ENCODE measurements around the gene WDR72.
"Not testable (repeated sequence)": the region's sequence is repeated elsewhere in the genome, so short reads cannot be mapped to it uniquely, and the experiment has no call there.

Gene WDR72

GRCh38 chr15:53695365-53695764 is 64.1 kb downstream of the WDR72 start:
- DNase-seq = no peak

GRCh38 chr15:53694476-53694874 is 65.0 kb downstream of the WDR72 start:
- DNase-seq = no peak

- DNase-seq = no peak
Measured at GRCh38 chr15:53693729-53694475, 65.6 kb downstream of the WDR72 start.

DNA sequence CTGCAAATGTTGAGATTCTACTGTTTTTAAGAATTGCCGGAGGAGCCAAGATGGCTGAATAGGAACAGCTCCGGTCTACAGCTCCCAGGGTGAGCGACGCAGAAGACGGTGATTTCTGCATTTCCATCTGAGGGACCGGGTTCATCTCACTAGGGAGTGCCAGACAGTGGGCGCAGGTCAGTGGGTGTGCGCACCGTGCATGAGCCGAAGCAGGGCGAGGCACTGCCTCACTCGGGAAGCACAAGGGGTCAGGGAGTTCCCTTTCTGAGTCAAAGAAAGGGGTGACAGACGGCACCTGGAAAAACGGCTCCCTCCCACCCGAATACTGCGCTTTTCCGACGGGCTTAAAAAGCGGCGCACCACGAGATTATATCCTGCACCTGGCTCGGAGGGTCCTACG is 75.3 kb downstream of the WDR72 start:
- DNase-seq = not testable (repeated sequence)

DNA sequence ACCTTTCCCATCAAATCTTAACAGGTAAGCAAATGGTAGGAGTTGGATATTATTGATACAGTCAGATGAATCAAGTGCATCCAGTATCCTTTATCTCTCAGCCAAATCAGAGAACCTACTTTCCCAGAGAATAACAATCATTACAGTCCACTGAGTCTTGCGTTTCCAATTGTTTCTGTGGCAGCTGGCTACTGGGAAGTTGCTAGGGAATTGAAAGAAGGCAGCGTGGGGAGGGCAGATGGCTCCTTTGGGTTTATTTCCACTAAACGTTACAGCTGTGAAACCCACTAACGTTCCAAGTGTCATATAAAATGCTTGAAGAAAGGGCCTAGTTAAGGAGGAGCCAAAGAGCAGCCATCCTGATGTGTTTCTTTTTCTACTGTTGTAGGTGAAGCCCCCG is 78.4 kb downstream of the WDR72 start:
- DNase-seq = no peak

- no peak for DNase-seq
Measured at GRCh38 chr15:53675832-53676231, 83.6 kb downstream of the WDR72 start.

- no peak for DNase-seq
Measured at GRCh38 chr15:53671545-53671944, 87.9 kb downstream of the WDR72 start.

DNA sequence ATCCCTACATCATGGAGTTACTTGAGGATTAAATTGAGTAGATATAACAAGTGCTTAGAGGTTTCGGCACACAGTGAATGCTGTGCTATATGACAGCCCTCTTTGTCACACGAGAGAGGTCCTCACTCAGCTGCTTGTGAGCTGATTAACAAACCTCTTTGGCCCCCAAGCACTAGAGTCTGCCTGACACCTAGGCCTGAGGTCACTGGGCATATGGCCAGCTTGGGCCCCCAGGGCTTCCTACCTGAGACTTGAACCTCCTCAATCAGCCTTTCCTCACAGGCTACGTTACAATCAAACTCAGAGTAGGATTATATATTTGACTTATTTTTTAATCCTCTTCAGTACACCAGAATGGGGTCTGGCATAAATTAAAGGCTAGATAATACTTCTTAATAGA is 88.8 kb downstream of the WDR72 start:
- DNase-seq = no peak

DNA sequence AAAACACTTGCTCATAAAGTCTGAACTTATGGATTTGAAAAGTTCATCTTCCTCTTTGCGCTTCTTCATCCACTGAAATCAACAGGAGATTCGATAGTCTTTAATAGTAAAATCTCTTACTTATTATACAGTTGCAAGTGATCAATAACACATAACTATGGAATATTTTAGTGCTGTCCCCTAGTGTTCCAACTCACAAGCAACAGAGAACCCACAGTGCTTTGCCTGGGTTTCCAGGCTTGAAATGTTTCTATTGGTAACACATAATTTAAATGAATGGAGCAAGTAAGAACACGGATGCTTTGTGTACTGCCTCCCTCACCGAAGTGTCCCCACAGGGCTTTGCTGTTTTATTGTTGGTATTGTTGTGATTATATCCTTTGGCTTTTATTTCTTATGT is 93.5 kb downstream of the WDR72 start:
- DNase-seq = no peak

DNA sequence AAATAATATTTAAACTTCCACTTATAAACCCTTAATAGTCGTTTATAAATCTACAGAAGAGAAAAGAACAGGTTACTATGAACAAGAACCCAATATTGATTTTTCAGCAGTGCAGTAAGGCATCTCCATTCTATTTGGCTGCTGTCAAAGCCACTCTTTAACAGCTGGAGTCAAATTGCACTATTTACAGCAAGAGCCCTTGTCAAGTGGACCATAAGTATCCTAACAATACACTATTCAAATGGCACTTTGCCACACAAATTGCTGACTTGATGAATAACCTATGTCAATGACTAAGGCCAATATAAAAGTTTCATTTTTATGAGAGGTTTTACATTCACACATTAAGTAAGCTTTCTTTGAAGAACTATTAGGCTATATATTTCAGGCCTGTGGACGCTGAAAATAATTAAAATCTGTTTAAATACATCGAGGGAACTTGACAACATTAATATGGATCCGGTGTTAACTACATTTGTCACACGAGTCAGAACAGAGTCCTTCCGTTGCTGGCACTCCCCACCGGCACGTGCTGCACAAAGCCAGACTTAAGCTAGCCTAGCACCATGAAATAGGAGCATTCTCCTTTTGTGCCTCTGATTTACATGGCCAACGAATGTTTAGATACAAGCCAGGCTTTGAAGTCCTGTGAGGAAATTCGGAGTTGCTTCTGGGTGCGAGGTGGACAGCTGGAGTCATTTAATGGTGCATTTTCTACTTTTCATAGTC is 100.5 kb downstream of the WDR72 start:
- no peak for DNase-seq

DNA sequence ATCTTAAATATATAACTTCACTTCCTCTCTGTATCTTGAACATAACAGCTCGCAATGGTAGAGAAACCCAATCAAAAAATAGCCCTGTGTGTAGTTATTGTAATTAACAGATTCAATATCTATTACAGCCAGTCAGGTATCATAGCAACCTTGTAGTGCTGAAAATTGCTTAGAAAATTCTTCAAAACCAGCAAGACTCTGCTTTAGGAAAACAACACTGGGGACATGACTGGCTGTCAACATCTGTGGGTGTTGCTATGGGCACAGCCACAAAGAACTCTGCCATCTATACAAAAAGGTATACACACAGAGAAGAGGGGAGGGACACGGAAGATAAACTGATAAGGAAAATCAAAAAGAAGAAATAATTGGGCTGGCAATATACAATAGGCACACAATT is 101.2 kb downstream of the WDR72 start:
- DNase-seq = no peak

- no peak for DNase-seq
Measured at GRCh38 chr15:53648934-53649333, 110.5 kb downstream of the WDR72 start.

DNA sequence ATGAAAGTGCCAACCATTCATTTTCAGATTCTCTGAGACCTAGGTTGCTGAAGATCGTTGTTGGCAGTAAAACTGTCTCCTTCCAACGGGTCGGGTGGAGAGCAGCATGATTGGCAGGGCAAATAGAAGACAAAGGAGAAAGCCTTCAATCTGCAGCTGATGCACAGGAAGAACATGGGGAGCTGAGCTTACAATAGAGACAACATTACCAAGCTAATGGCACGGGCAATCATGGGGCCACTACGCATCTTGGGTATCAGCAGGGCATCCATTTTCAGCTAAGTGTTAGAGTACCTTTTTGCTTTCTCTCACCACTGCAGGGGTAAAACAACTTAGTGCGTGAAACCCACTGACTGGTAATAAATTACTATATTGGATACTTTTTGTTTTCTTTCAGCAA is 114.8 kb downstream of the WDR72 start:
- DNase-seq = no peak

GRCh38 chr15:53634517-53635106 is 124.9 kb downstream of the WDR72 start:
- DNase-seq = no peak

- DNase-seq = no peak
Measured at GRCh38 chr15:53627279-53627678, 132.2 kb downstream of the WDR72 start.

DNA sequence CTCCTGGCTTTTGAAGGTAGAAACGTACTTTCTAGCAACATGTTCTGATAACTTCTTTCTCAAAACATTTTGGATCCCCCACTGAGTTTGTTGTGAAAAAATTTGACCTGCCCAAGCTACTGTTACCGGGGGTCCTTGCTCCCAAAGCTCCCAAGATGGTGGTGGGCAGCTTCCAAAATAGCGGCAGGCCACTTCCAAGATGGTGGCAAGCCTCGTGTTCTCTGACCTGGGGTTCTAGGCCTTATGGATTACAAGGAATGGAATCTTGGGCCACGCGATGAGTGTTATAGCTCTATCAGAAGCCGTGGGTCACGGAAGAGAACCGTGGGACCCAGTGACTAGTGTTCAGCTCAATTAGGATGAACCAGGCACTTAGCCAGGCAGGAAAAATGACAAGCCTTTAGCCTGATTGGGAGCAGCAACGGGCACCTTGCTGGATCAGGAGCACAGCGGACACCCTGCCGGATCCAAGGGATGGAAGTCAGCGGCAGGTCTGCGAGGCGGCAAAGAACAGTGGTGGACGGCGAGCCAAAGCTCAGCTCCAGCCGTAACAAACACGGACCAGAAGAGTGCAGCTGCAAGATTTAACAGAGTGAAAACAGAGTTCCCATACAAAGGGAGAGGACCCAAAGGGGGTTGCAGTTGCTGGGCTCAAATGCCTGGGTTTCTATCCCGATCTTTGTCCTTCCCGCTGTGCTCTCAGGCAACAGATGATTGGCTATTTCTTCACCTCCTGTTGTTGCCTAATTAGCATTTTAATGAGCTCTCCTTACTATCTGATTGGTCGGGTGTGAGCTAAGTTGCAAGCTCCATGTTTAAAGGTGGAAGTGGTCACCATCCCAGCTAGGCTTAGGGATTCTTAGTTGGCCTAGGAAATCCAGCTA is 133.3 kb downstream of the WDR72 start:
- no peak for DNase-seq

DNA sequence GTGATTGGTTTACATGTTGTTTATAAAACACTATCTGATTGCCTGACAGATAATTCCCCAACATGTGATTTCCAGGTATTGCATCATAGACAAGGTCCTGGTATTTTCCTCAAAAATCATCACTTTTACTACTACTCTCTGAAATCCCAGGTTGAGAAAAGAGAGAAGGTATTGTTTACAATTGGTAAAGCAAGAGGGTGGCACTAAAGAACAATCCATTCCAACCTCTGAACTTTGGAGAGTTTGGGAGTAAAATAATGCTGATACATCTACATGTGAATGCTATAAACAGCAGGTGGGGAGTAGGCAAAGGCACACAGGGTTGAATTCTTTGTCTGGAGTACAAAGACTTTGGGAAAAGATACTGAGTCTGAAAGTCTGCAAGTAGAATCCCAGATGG is 134.2 kb downstream of the WDR72 start:
- no peak for DNase-seq

DNA sequence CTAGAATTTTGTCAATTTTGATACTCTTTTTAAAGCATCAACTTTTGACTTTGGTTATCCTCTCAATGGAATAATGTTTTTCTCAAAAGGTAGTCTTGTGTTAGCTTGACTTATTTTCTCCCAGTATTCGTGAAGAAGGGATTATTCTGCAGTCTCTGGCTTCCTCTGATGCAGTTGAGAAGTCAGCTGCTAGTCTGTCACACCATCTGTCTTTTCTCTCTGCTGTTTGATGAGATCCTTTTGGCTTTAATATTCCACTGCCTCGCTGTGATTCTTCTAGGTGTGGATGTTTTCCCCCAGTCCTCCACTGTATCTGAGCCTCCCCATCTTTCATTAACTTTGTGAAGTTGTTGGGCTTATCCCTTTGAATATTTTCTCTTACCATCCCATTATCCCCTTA is 141.0 kb downstream of the WDR72 start:
- DNase-seq = no peak

DNA sequence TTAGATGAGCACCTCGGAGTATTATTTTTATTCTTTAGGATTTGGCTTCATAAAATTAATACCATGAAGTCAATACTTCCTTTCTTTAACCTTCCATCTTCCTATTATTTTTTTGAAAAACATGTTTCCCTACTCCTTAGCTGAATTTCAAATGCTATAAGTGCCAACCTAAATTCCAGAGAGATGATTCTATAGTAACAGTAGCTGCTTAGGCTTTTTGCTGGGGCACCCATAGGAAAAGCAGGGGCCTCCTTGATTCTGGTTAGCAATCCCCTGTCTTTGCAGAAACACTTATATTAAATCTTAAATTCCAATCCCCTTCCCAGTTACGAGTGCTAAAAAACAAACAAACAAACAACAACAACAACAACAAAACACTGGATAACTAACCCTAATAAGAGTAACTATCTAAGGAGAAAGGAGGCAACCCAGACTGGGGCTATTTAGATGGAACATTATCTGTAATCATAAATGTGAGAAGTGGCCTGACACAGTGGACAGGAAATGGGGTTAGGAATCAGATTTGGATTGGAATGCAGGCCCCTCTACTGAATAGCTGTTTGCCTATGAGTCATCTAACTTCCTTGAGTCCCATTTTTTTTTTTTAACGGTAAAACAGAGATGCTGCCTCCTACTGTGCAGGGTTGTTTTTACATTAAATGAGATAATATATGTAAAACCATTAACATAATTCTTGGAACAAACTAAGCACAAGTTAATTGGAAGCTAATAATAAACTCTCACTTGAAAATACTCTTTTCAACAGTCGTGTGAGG is 148.1 kb downstream of the WDR72 start:
- DNase-seq = no peak

DNA sequence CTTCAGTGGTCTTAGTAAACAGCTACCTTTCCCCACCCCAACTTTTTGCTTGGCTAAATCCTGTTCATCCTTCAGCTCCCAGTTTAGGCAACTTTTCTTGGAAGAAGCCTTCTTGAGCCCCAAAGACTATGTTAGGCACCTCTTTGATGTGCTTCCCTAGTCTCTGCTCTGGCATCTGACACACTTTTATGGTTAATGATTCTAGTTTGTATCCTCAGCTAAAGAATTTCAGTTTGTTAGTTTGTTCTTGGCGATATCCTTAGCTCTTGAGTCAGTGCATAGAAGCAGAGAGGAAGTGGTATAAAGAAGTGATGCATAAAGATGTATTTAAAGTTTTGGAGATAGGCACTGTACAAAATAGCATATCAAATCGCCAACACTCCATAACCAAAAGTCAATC is 168.4 kb downstream of the WDR72 start:
- no peak for DNase-seq

DNA sequence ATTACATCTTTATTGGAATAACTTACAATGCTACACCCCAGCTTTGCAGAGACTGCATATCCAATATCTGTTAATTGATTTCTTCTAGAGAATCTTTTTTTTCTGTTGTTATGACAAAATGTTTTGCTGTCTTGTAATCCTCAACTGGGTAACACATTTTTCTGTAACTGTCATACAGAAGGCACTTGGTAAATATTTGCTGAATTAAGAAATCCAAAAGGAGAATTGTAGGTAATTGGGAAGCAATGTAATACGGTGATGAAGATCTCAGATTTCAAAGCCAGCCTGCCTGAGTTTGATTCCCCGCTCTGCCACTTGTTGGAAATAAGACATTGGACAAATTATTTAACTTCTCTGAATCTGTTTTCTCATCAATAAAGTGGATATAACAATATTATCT is 169.1 kb downstream of the WDR72 start:
- DNase-seq = no peak

- DNase-seq = no peak
Measured at GRCh38 chr15:53589520-53590057, 169.9 kb downstream of the WDR72 start.
